SH-SY5Y (cell line): ENCODE results near the gene RAMP1.

Experiments used
- GATA2 ChIP-seq: IDR thresholded peaks from 2 replicates; pipeline ENCODE4 v1.6.1; 2011; ENCODE audit warnings: mild to moderate bottlenecking, low read depth, low read length
- GATA3 ChIP-seq: IDR thresholded peaks from 2 replicates; pipeline ENCODE4 v1.6.1; 2011; ENCODE audit warnings: low read depth, mild to moderate bottlenecking, low read length, moderate library complexity

DNA sequence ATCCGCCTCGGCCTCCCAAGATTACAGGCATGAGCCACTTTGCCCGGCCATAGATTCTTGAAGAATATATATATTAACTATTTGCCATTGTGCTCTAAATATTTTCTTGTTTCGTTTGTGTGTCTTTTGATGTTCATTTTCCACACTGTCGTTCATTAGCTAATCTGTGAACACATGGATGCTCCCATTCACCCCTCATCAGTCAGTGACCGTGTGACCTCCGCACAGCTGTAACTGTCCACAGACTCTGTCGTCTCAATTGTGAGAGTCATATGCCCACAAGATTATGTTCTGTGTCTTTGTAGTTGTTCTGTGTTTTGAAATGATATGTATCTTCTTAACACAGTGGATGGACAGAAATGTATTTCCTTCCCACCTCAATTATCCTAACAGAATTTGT is 29.6 kb downstream of the RAMP1 start:
- no peak for TF ChIP-seq GATA2
- no peak for TF ChIP-seq GATA3
